HUES64 (cell line): ENCODE results near the gene ELMO3.

Experiments used
- H3K27ac ChIP-seq: 2 replicates; pipeline ENCODE4 v1.7.0; 2013; ENCODE audit warnings: low read depth, low read length, inconsistent platforms
- H3K27me3 ChIP-seq: 2 replicates; pipeline ENCODE4 v1.6.1; 2013; ENCODE audit warnings: mild to moderate bottlenecking, low read length; ENCODE audit not compliant: insufficient read depth
- H3K36me3 ChIP-seq: 2 replicates; pipeline ENCODE4 v1.6.1; 2013; ENCODE audit warnings: mild to moderate bottlenecking, low read length; ENCODE audit not compliant: insufficient read depth
- H3K4me1 ChIP-seq: 2 replicates; pipeline ENCODE4 v1.6.1; 2013; ENCODE audit warnings: mild to moderate bottlenecking, low read length, moderate library complexity; ENCODE audit not compliant: insufficient read depth
- H3K4me3 ChIP-seq: 2 replicates; pipeline ENCODE4 v1.5.1; 2013; ENCODE audit warnings: mild to moderate bottlenecking, low read length, moderate library complexity
- H3K9ac ChIP-seq: 2 replicates; pipeline ENCODE4 v1.6.1; 2013; ENCODE audit warnings: mild to moderate bottlenecking, low read depth, low read length
- H3K9me3 ChIP-seq: 2 replicates; pipeline ENCODE4 v1.6.1; 2013; ENCODE audit warnings: low read depth, low read length; ENCODE audit not compliant: insufficient read depth
- WGBS: fragments of 150-250, 120-280 bp; methylation state at CpG from one replicate; pipeline ENCODE4 v1.1.7; 2013; ENCODE audit warnings: missing lambda C conversion rate; 5-methylcytosine and 5-hydroxymethylcytosine counted together

ELMO3 gene

GRCh38 chr16:67240506-67240905 lies 41.6 kb downstream of the ELMO3 start:
- H3K9me3 ChIP-seq = no peaks in the 10 kb centered on the region
- peaks cover 27% of the 10 kb centered on the region for H3K4me1 ChIP-seq
- H3K36me3 ChIP-seq = peaks cover 41% of the 10 kb centered on the region
- no peak overlapping the region for H3K9ac ChIP-seq
- no peaks in the 10 kb centered on the region for H3K27me3 ChIP-seq
- 86% methylated on average over 4 of the region's 4 CpGs for WGBS
- no peak overlapping the region for H3K4me3 ChIP-seq
- peak overlapping the region; percentile 41 for H3K27ac ChIP-seq

- no peaks in the 10 kb centered on the region for H3K9me3 ChIP-seq
- H3K9ac ChIP-seq = peak overlapping the region; percentile 54
- WGBS = 69% methylated on average over 8 of the region's 10 CpGs
Observed at GRCh38 chr16:67241008-67241900, 42.3 kb downstream of the ELMO3 start.

GRCh38 chr16:67242138-67242730 lies 43.3 kb downstream of the ELMO3 start:
- Histone ChIP-seq H3K4me1 (peaks cover 30% of the 10 kb centered on the region), H3K27me3 (no peaks in the 10 kb centered on the region), H3K36me3 (peaks cover 27% of the 10 kb centered on the region), H3K9me3 (no peaks in the 10 kb centered on the region), H3K27ac (no peak overlapping the region; the same call in 1 of the 2 replicates), H3K9ac (no peak overlapping the region), H3K4me3 (no peak overlapping the region)
- WGBS = 95% methylated on average over 4 of the region's 4 CpGs

More at GRCh38 chr16:67241008-67241900, 42.3 kb downstream of the ELMO3 start:
- Histone ChIP-seq H3K27me3 (no peaks in the 10 kb centered on the region), H3K4me1 (peaks cover 30% of the 10 kb centered on the region), H3K27ac (peak overlapping the region; percentile 78), H3K36me3 (peaks cover 34% of the 10 kb centered on the region), H3K4me3 (no peak overlapping the region)

GRCh38 chr16:67243481-67243880 lies 44.5 kb downstream of the ELMO3 start:
- H3K36me3 ChIP-seq = peaks cover 16% of the 10 kb centered on the region
- H3K4me3 ChIP-seq = no peak overlapping the region
- peaks cover 37% of the 10 kb centered on the region for H3K4me1 ChIP-seq
- no peak overlapping the region for H3K27ac ChIP-seq
- no peak overlapping the region for H3K9ac ChIP-seq
- WGBS = 90% methylated on average over 4 of the region's 4 CpGs
- H3K27me3 ChIP-seq = peaks cover 8% of the 10 kb centered on the region
- no peaks in the 10 kb centered on the region for H3K9me3 ChIP-seq

GRCh38 chr16:67244387-67245185 lies 45.7 kb downstream of the ELMO3 start:
- H3K36me3 ChIP-seq = peaks cover 5% of the 10 kb centered on the region; the same call in 1 of the 2 replicates
- 69% methylated on average over 5 of the region's 5 CpGs for WGBS
- H3K27ac ChIP-seq = no peak overlapping the region
- H3K4me1 ChIP-seq = peaks cover 42% of the 10 kb centered on the region
- 0 out of 2 replicates have a peak overlapping the region, but pooled peaks have one; percentile 84 for H3K9ac ChIP-seq
- H3K9me3 ChIP-seq = no peaks in the 10 kb centered on the region
- 0 out of 2 replicates have a peak overlapping the region, but pooled peaks have one; percentile 93 for H3K4me3 ChIP-seq
- peaks cover 19% of the 10 kb centered on the region for H3K27me3 ChIP-seq

- H3K4me1 ChIP-seq = peaks cover 44% of the 10 kb centered on the region
- WGBS = 71% methylated on average over 4 of the region's 4 CpGs
- H3K9ac ChIP-seq = 0 out of 2 replicates have a peak overlapping the region, but pooled peaks have one; percentile 84
- H3K9me3 ChIP-seq = no peaks in the 10 kb centered on the region
- no peak overlapping the region; the same call in 1 of the 2 replicates for H3K27ac ChIP-seq
- 0 out of 2 replicates have a peak, but pooled peaks cover 3% of the 10 kb centered on the region for H3K36me3 ChIP-seq
- H3K27me3 ChIP-seq = peaks cover 25% of the 10 kb centered on the region
- peak overlapping the region; percentile 93 for H3K4me3 ChIP-seq
Observed at GRCh38 chr16:67245186-67245585, 46.3 kb downstream of the ELMO3 start.

GRCh38 chr16:67245674-67246080 lies 46.7 kb downstream of the ELMO3 start:
- H3K4me1 ChIP-seq = peaks cover 43% of the 10 kb centered on the region
- 21% methylated on average over 8 of the region's 8 CpGs for WGBS
- H3K27me3 ChIP-seq = peaks cover 30% of the 10 kb centered on the region
- H3K9me3 ChIP-seq = no peaks in the 10 kb centered on the region
- peak overlapping the region; percentile 93 for H3K4me3 ChIP-seq
- H3K9ac ChIP-seq = peak overlapping the region; percentile 84
- peak overlapping the region; percentile 93 for H3K27ac ChIP-seq
- 0 out of 2 replicates have a peak, but pooled peaks cover under 1% of the 10 kb centered on the region for H3K36me3 ChIP-seq

- no peaks in the 10 kb centered on the region for H3K36me3 ChIP-seq
- whole genome bisulfite sequencing = 1% methylated on average over 48 of the region's 48 CpGs
- peak overlapping the region; percentile 93 for H3K27ac ChIP-seq
- H3K9me3 ChIP-seq = no peaks in the 10 kb centered on the region
- peak overlapping the region; percentile 93 for H3K4me3 ChIP-seq
- H3K9ac ChIP-seq = peak overlapping the region; percentile 84
- peaks cover 39% of the 10 kb centered on the region for H3K4me1 ChIP-seq
- peaks cover 35% of the 10 kb centered on the region for H3K27me3 ChIP-seq
Observed at GRCh38 chr16:67246081-67246755, 47.3 kb downstream of the ELMO3 start.

- H3K4me1 ChIP-seq = peaks cover 34% of the 10 kb centered on the region
- H3K36me3 ChIP-seq = no peaks in the 10 kb centered on the region
- whole genome bisulfite sequencing = under 1% methylated on average over 26 of the region's 26 CpGs
- peak overlapping the region; percentile 76 for H3K9ac ChIP-seq
- no peaks in the 10 kb centered on the region for H3K9me3 ChIP-seq
- peak overlapping the region; percentile 93 for H3K27ac ChIP-seq
- peaks cover 35% of the 10 kb centered on the region for H3K27me3 ChIP-seq
- H3K4me3 ChIP-seq = peak overlapping the region; percentile 93
Observed at GRCh38 chr16:67246756-67247191, 47.8 kb downstream of the ELMO3 start.
